ENCODE measurements around the gene TSSC4.

Gene TSSC4

DNA sequence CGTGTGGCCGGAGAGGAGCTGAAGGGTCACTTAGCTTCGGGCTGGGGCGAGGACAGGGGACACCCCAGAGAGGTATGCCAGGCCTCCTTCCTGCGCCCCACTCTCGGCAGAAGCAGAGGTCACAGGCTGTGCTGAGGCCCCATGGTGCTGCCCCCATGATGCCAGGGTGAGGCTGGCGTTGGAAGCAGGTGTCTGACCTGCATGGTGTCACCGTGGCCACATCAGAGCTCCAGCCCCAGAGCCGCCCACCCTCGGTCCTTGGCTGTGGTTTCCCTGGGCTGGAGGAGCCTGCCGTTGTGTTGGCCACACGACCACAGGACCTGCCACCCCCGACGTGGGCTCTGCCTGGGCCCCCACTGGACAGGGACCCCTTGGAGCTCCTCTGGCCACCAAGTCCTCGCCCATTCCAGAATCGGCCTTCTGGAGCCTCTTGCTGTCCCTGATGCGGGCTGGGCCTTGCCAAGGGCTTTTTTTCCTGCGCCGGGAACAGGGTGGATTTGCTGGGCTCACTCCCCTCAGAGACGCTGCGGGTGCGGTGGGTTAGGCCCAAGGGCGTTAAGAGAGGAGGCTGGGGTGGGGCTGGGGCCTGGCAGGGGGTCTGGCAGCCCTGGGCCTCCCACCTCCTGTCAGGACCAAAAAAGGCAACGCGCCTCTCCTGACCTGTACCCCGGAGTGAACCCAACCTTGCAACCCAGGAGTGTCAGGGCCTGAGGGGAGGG lies 8.2 kb upstream of the TSSC4 start:
- Mint-ChIP-seq H3K27me3 (ENCODE audit: low read depth) (no peaks in the 10 kb centered on the region), H3K4me3 (no peak overlapping the region), H3K36me3 (ENCODE audit: low read depth) (peaks cover 12% of the 10 kb centered on the region), H3K4me1 (peaks cover 20% of the 10 kb centered on the region), H3K9me3 (no peaks in the 10 kb centered on the region), H3K27ac (no peak overlapping the region)
- TF ChIP-seq, protein P1, sequence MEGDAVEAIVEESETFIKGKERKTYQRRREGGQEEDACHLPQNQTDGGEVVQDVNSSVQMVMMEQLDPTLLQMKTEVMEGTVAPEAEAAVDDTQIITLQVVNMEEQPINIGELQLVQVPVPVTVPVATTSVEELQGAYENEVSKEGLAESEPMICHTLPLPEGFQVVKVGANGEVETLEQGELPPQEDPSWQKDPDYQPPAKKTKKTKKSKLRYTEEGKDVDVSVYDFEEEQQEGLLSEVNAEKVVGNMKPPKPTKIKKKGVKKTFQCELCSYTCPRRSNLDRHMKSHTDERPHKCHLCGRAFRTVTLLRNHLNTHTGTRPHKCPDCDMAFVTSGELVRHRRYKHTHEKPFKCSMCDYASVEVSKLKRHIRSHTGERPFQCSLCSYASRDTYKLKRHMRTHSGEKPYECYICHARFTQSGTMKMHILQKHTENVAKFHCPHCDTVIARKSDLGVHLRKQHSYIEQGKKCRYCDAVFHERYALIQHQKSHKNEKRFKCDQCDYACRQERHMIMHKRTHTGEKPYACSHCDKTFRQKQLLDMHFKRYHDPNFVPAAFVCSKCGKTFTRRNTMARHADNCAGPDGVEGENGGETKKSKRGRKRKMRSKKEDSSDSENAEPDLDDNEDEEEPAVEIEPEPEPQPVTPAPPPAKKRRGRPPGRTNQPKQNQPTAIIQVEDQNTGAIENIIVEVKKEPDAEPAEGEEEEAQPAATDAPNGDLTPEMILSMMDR (IDR thresholded peaks at IDR 0.05; ENCODE audit: unreplicated experiment in 3 of 3) = no peak

DNA sequence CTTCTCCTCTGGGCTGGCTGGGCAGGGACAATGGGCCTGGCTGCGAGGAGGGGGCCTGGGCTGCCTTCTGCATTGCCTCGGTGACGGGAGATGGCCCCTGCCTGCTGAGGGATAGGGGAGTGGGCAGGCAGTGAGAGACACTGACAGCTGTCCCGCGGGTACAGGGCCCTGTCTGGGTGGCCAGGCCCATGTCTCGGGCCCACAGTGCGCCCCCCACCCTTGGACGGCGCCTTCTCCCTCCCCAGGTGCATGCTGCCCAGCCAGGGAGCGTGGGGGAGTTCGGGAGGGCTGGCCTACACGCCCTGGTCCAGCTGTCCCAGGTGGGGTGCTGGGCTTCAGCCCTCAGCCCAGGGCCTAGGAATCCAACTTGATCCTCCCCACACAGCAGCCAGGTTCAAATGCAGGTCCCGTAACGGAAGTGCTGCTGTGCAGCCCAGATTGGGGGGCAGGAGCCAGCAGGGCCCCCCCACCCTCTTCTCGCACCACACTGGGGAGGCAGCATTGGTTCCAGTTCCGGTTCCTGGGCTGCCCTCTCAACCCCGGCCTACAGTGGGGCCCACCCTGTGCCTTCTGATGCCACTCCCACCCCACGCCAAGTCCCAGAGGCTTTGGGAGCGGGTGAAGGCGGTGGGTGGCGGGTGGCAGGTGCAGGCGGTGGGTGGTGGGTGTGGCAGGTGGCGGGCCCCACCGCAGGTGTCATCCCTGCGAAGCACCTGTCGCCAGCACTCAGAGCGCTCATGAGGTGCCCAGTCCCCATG lies 7.3 kb upstream of the TSSC4 start:
- no peaks in the 10 kb centered on the region for H3K9me3 Mint-ChIP-seq
- TF ChIP-seq, protein P1 (IDR thresholded peaks at IDR 0.05; ENCODE audit: unreplicated experiment in 3 of 3) = no peak
- H3K27me3 Mint-ChIP-seq (ENCODE audit: low read depth) = no peaks in the 10 kb centered on the region
- no peak overlapping the region for H3K27ac Mint-ChIP-seq
- H3K36me3 Mint-ChIP-seq (ENCODE audit: low read depth) = peaks cover 17% of the 10 kb centered on the region
- no peak overlapping the region for H3K4me3 Mint-ChIP-seq
- peaks cover 20% of the 10 kb centered on the region for H3K4me1 Mint-ChIP-seq

DNA sequence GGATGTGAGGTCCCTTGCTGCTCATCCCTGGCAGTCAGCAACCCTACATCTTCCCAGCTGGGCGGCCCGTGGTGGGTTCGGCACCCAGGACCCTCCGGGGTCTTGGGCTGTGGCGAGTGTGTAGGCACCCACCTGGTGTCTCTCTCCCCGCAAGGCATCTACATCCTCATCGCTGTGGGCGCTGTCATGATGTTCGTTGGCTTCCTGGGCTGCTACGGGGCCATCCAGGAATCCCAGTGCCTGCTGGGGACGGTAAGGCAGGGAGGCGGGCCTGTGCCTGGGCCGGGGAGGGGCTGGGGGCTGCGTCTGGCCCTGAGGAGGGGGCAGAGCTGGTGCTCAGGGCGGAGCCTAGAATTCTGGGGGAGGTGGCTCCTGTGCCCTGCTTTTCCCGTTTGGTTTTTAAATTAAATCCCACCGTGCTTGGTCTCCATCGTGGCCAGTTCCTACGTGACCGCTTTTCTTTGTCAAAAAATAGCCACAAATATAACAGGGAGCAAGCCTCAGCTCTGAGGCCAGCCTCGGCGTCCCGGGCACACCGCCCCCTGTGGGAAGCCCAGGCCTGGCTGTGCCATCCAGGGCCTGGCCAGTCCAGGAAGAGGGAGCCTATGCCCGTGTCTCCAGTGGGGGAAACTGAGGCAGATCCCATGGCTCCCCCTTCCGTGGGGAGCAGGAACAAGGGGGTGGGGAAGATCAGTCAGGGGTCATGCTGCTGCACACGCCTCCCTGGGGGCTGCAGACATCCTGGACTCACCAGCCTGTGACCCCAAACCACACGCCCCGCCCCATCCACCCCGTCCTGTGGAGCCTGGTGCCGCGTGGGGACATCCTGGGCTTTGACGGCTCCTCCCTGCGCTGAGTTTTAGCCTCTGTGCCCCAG lies 6.4 kb upstream of the TSSC4 start:
- Mint-ChIP-seq H3K4me3 (no peak overlapping the region), H3K9me3 (no peaks in the 10 kb centered on the region)

DNA sequence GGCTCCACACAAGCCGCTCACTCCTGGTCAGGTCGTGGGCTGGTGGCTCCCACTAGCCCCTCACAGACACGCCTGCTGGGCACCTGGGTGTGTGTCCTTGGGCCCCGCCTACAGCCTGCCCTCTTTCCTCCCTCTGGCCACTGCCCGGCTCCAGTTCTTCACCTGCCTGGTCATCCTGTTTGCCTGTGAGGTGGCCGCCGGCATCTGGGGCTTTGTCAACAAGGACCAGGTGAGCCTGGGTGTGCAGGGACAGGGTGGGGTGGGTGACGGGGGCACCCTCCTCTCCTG lies 5.8 kb upstream of the TSSC4 start:
- Mint-ChIP-seq H3K27me3 (ENCODE audit: low read depth) (no peaks in the 10 kb centered on the region), H3K9me3 (no peaks in the 10 kb centered on the region), H3K4me1 (peaks cover 10% of the 10 kb centered on the region), H3K4me3 (no peak overlapping the region), H3K27ac (no peak overlapping the region), H3K36me3 (ENCODE audit: low read depth) (peaks cover 13% of the 10 kb centered on the region)
- TF ChIP-seq, protein P1 (IDR thresholded peaks at IDR 0.05; ENCODE audit: unreplicated experiment in 3 of 3) = no peak

More for the DNA sequence above, 6.4 kb upstream of the TSSC4 start:
- Mint-ChIP-seq H3K4me1 (peaks cover 16% of the 10 kb centered on the region), H3K27me3 (ENCODE audit: low read depth) (no peaks in the 10 kb centered on the region), H3K36me3 (ENCODE audit: low read depth) (peaks cover 17% of the 10 kb centered on the region), H3K27ac (no peak overlapping the region)
- TF ChIP-seq, protein P1 (IDR thresholded peaks at IDR 0.05; ENCODE audit: unreplicated experiment in 3 of 3) = no peak

DNA sequence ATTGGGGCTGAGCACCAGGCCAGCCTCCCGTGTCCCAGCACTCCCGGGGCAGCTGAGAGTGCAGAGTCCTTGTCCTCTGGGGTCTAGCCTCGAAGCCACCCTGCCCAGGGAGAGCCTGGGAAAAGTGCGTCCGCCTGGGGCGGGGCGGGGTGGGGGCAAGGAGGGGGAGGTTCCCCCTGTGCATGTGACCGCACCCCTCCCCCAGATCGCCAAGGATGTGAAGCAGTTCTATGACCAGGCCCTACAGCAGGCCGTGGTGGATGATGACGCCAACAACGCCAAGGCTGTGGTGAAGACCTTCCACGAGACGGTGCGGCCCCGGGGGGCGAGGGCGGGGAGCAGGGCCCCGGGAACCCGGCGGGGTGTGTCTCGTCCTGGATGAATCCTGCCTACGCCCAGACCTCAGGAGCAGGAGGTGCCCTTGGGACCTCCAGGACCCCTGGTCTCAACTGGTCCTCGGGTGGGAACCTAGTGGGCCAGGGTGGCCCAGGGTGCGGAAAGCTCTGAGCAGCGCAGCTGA lies 5.3 kb upstream of the TSSC4 start:
- Mint-ChIP-seq H3K4me1 (peaks cover 6% of the 10 kb centered on the region), H3K36me3 (ENCODE audit: low read depth) (peaks cover 12% of the 10 kb centered on the region), H3K9me3 (no peaks in the 10 kb centered on the region), H3K27ac (no peak overlapping the region), H3K27me3 (ENCODE audit: low read depth) (no peaks in the 10 kb centered on the region), H3K4me3 (no peak overlapping the region)
- TF ChIP-seq, protein P1 (IDR thresholded peaks at IDR 0.05; ENCODE audit: unreplicated experiment in 3 of 3) = no peak
